Prostate gland (tissue), 2 donors: ENCODE data around the gene B3GAT1. TPM values are rescaled to one million over a fixed set of nuclear protein-coding genes. Genes with fewer than 3 reads are reported as not detected.

Source experiments
- DNase-seq: peaks from one replicate; pipeline ENCODE4 v3.0.0-alpha.2; 2019; ENCODE audit warnings: low spot score
- H3K27ac ChIP-seq, 2 donors: fragments of 200-600 bp; sonication (generic); 2 replicates each; pipeline ENCODE4 v1.5.1; 2017 to 2019
- H3K27me3 ChIP-seq: fragments of 200-600 bp; sonication (generic); replicated peaks from 2 replicates; pipeline ENCODE4 v1.5.1; 2019; ENCODE audit not compliant: insufficient read depth
- H3K36me3 ChIP-seq, 2 donors: fragments of 200-600 bp; sonication (generic); 1 replicate in 1 of 2; 2 replicates in 1 of 2; pipeline versions ENCODE4 v1.5.1 to v1.8.1; 2017 to 2019
- H3K4me1 ChIP-seq: fragments of 200-600 bp; sonication (generic); replicated peaks from 2 replicates; pipeline ENCODE4 v1.5.1; 2019
- H3K4me3 ChIP-seq, 2 donors: fragments of 200-600 bp; sonication (generic); 2 replicates each; pipeline ENCODE4 v1.5.1; 2017 to 2019
- H3K9me3 ChIP-seq: fragments of 200-600 bp; sonication (generic); 2 replicates; pipeline ENCODE4 v1.5.1; 2017
- POLR2A ChIP-seq: fragments of 450-650 bp; IDR thresholded peaks from one replicate; pipeline ENCODE4 v1.6.1; 2016; ENCODE audit warnings: antibody characterized with exemption, mild to moderate bottlenecking
- POLR2AphosphoS5 ChIP-seq: sonication (generic); formaldehyde crosslinking; IDR thresholded peaks from one replicate; pipeline ENCODE4 v1.6.1; 2017; ENCODE audit warnings: antibody characterized with exemption
- WGBS: methylation state at CpG from one replicate; pipeline ENCODE4 v1.1.5; 2018; 5-methylcytosine and 5-hydroxymethylcytosine counted together
- intact Hi-C: fragments of 100-400 bp; cut with DNase I; formaldehyde crosslinking; loops from one replicate; pipeline ENCODE4 v1.14.2; 2022
- total RNA-seq, 2 donors: library from RNA; depleted of rRNA; stranded (reverse); fragments of >200 nt; gene quantifications; one replicate each; pipeline ENCODE4 v1.1.0, GENCODE V29; 2016
- TF ChIP-seq, protein P1 (sequence below), 4 experiments: fragments of 200-600 bp in 2 of 4; fragments of 450-650 bp in 2 of 4; sonication (generic) in 2 of 4; IDR thresholded peaks; 1 replicate in 3 of 4; 2 replicates in 1 of 4; pipeline ENCODE4 v1.5.1; 2016 to 2019; ENCODE audit warnings: antibody characterized with exemption in 4 of 4, mild to moderate bottlenecking in 2 of 4, moderate library complexity in 2 of 4

Gene B3GAT1
- total RNA-seq, 2 donors from 2014 or later, result 3.9 to 4.9 TPM

DNA sequence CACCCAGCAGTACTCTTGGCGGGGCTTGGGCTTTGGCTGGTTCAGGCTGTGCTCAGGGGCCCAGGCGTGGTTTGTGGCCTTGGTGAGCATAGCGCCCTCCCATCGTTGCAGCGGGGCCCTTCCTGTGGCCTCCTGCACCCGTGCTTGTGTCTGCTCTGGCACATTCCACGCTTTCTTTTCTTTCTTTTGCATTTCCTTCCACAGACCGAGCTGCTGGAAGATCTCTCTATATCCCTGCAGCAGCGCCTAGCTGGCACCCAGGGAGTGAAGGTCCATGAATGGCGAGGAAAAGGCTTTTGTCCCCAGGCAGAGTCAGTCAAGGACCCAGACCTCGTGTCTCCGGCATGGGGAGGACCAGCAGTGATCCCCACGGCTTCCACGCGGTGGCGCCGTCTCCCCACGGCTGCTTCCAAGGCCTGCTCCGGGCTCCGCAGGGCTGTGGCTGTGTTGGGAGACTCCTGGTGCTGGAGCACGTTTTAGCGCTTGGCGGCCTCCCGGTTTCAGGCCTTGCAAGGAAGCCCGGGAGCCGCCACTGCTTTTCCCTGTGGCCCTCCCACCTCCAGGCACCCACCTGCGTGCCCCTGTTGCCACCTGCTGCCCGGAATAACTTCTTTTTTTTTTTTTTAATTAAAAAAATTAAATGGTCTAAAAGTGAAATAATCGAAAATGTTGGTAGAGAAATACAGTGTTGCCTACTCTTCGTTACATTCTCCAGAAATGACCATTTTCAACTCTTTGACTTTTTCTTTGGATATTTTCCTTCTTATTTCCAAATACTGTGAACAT lies 51.8 kb downstream of the B3GAT1 start:
- peak; percentile 70 for DNase-seq
- no peaks in the 10 kb centered on the region for H3K36me3 ChIP-seq
- WGBS, result 30% methylated on average over 30 of the region's 30 CpGs
- no peak overlapping the region for H3K27ac ChIP-seq
- no peaks in the 10 kb centered on the region for H3K9me3 ChIP-seq
- no peak for TF ChIP-seq POLR2A
- peak; percentile 53 for TF ChIP-seq POLR2AphosphoS5
- TF ChIP-seq, protein P1, sequence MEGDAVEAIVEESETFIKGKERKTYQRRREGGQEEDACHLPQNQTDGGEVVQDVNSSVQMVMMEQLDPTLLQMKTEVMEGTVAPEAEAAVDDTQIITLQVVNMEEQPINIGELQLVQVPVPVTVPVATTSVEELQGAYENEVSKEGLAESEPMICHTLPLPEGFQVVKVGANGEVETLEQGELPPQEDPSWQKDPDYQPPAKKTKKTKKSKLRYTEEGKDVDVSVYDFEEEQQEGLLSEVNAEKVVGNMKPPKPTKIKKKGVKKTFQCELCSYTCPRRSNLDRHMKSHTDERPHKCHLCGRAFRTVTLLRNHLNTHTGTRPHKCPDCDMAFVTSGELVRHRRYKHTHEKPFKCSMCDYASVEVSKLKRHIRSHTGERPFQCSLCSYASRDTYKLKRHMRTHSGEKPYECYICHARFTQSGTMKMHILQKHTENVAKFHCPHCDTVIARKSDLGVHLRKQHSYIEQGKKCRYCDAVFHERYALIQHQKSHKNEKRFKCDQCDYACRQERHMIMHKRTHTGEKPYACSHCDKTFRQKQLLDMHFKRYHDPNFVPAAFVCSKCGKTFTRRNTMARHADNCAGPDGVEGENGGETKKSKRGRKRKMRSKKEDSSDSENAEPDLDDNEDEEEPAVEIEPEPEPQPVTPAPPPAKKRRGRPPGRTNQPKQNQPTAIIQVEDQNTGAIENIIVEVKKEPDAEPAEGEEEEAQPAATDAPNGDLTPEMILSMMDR (IDR thresholded peaks at IDR 0.05), result peak in 3 of 4 experiments; percentile 79 to 88 (median 84)
- H3K27me3 ChIP-seq, result no peaks in the 10 kb centered on the region
- intact Hi-C loops, result no loop called here
- no peaks in the 10 kb centered on the region for H3K4me1 ChIP-seq
- no peak overlapping the region for H3K4me3 ChIP-seq

DNA sequence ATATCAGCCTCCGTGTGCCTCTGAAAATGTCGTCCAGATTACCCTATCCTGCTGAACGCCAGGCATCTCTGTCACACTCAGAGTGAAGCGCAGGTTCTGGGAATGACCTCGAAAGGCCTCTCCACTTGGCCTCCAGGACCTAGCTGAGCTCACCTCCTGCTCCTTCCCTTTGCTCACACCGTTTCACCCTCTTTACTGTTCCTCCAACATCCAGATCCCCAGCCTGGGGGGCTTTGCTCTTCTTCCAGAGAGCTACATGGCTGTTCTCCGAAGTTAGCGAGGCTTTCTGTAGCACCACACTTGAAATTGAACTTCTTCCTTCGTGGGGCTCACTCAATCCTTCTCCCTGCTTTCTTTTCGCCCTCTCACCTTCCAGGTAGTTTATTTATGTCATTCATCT lies 52.4 kb downstream of the B3GAT1 start:
- DNase-seq, result no peak
- intact Hi-C loops, result no loop called here
- Histone ChIP-seq H3K4me3 (no peak overlapping the region), H3K36me3 (no peaks in the 10 kb centered on the region), H3K9me3 (no peaks in the 10 kb centered on the region), H3K4me1 (no peaks in the 10 kb centered on the region), H3K27me3 (no peaks in the 10 kb centered on the region), H3K27ac (no peak overlapping the region)
- 91% methylated on average over 10 of the region's 10 CpGs for WGBS
- TF ChIP-seq POLR2A (no peak), POLR2AphosphoS5 (no peak)
- TF ChIP-seq, protein P1 (IDR thresholded peaks at IDR 0.05), result no peak

DNA sequence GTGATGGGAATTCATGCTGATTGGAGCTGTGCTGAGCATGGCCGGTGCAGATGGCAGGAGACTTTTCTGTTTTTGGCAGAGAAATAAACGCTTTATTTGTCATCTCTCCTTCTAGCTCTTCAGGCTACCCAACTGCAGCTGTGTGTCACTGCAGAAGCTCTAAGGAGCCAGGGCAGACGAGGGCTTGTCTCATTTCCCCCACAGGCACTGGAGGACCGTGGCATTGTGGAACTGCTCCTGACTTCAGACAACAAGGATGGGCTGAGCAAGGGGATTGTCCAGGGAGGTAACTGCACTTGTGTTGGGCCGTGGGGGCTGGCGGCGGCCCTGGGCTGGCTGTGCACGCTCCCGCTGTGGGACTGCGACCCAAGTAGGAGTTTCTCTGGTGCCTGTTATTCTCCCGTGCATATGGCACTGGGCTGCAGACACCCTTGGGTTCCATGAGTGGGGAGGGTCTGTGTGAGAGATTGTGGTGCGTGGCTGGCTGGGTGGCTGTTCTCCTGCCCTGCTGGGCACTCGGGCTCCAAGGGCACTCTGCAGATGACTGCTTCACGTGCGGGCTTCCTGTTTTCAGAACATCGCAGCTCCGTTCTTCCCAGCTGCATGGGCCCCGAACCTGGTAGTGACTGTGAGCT lies 53.1 kb downstream of the B3GAT1 start:
- intact Hi-C loops, result no loop called here
- 87% methylated on average over 18 of the region's 18 CpGs for WGBS
- DNase-seq, result no peak

DNA sequence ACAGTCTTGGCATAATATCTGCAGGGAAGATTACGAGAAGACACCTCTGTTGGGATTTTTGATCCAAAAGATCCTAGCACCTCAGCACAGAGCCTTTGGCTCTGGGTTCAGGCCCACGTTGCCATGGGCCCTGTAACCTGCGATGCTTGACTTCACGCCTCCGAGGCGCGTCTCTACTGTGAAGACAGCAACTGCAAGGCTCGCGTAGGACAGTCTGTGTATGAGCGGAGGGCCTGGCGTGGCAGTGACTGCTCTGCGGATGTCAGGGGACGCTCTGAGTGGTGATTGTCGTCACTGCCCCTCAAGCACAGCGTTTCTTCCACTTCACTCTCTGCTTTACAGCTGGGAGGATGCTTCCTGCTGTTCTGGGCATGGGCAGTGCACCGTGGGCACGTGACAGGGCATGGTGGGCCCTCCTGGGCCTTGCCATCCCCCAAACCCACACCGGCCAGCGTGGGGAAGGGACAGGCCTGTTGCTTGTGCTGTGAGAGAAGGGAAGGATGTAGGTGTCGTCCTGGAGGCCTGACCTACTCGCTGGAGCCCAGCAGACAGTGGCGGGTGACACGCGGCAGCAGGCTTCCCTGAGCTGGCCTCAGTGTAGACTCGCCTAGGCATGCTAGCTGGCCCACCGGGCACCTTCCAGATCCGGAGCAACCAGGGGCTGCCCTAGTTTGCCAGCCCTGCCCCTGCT lies 53.7 kb downstream of the B3GAT1 start:
- Histone ChIP-seq H3K27ac (no peak overlapping the region), H3K4me1 (no peaks in the 10 kb centered on the region), H3K36me3 (no peaks in the 10 kb centered on the region), H3K4me3 (no peak overlapping the region), H3K27me3 (no peaks in the 10 kb centered on the region), H3K9me3 (no peaks in the 10 kb centered on the region)
- 84% methylated on average over 27 of the region's 27 CpGs for WGBS
- intact Hi-C loops, result no loop called here
- DNase-seq, result no peak
- TF ChIP-seq POLR2A (no peak), POLR2AphosphoS5 (no peak)
- TF ChIP-seq, protein P1 (IDR thresholded peaks at IDR 0.05), result no peak

More for the DNA sequence above, 53.1 kb downstream of the B3GAT1 start:
- Histone ChIP-seq H3K4me1 (no peaks in the 10 kb centered on the region), H3K9me3 (no peaks in the 10 kb centered on the region), H3K27ac (no peak overlapping the region), H3K27me3 (no peaks in the 10 kb centered on the region), H3K4me3 (no peak overlapping the region), H3K36me3 (no peaks in the 10 kb centered on the region)
- no peak for TF ChIP-seq POLR2AphosphoS5
- no peak for TF ChIP-seq POLR2A
- TF ChIP-seq, protein P1 (IDR thresholded peaks at IDR 0.05), result no peak
